Liver (tissue), 9 donors: ENCODE measurements around the gene MBP. TPM values are rescaled to one million over a fixed set of nuclear protein-coding genes. Genes with fewer than 3 reads are reported as not detected.

ENCODE experiments used
- DNase-seq: peaks from one replicate; pipeline ENCODE4 v3.0.0-alpha.2; 2017; ENCODE audit warnings: low spot score
- H3K27ac ChIP-seq, 2 donors: one replicate each; pipeline ENCODE4 v1.7.0; 2013; ENCODE audit warnings: inconsistent platforms in 2 of 2, low read length in 2 of 2, control low read depth in 1 of 2, low read depth in 1 of 2, mild to moderate bottlenecking in 1 of 2
- H3K27me3 ChIP-seq, 4 donors: one replicate each; pipeline versions ENCODE4 v1.6.1 to v1.7.0; 2013; ENCODE audit warnings: low read length in 3 of 4, inconsistent platforms in 1 of 4, mild to moderate bottlenecking in 1 of 4, moderate library complexity in 1 of 4; ENCODE audit not compliant: control insufficient read depth in 4 of 4, insufficient read depth in 4 of 4
- H3K36me3 ChIP-seq, 4 donors: one replicate each; pipeline versions ENCODE4 v1.6.1 to v1.7.0; 2013; ENCODE audit warnings: low read length in 3 of 4, mild to moderate bottlenecking in 3 of 4, low read depth in 1 of 4, moderate library complexity in 1 of 4; ENCODE audit not compliant: control insufficient read depth in 4 of 4, insufficient read depth in 3 of 4
- H3K4me1 ChIP-seq, 4 donors: one replicate each; pipeline versions ENCODE4 v1.6.1 to v1.7.0; 2013; ENCODE audit warnings: low read length in 3 of 4, mild to moderate bottlenecking in 3 of 4, moderate library complexity in 1 of 4; ENCODE audit not compliant: control insufficient read depth in 4 of 4, insufficient read depth in 4 of 4
- H3K4me3 ChIP-seq, 3 donors: one replicate each; pipeline versions ENCODE4 v1.6.1 to v1.7.0; 2013; ENCODE audit warnings: low read length in 3 of 3, control low read depth in 1 of 3, low read depth in 1 of 3, mild to moderate bottlenecking in 1 of 3
- H3K9ac ChIP-seq, 2 donors: one replicate each; pipeline ENCODE4 v1.7.0; 2013; ENCODE audit warnings: low read length in 2 of 2, mild to moderate bottlenecking in 2 of 2, moderate library complexity in 2 of 2, control low read depth in 1 of 2, low read depth in 1 of 2
- H3K9me3 ChIP-seq, 4 donors: one replicate each; pipeline versions ENCODE4 v1.6.1 to v1.7.0; 2013; ENCODE audit warnings: low read length in 3 of 4; ENCODE audit not compliant: control insufficient read depth in 4 of 4
- EGR1 ChIP-seq, 2 donors: IDR thresholded peaks; 2 replicates each; pipeline ENCODE4 v1.6.1; 2016 to 2018; ENCODE audit warnings: antibody characterized with exemption in 2 of 2, low read depth in 2 of 2
- GABPA ChIP-seq, 2 donors: IDR thresholded peaks in 1 of 2; conservative IDR thresholded peaks in 1 of 2; 2 replicates each; pipeline ENCODE4 v1.6.1; 2016; ENCODE audit warnings: antibody characterized with exemption in 2 of 2, mild to moderate bottlenecking in 1 of 2, moderate library complexity in 1 of 2
- HNF4G ChIP-seq: IDR thresholded peaks from 2 replicates; pipeline ENCODE4 v1.6.1; 2016; ENCODE audit warnings: antibody characterized with exemption
- NR2F2 ChIP-seq: IDR thresholded peaks from 2 replicates; pipeline ENCODE4 v1.6.1; 2016; ENCODE audit warnings: antibody characterized with exemption
- RAD21 ChIP-seq, 2 donors: IDR thresholded peaks; 2 replicates each; pipeline ENCODE4 v1.6.1; 2016; ENCODE audit warnings: antibody characterized with exemption in 2 of 2, mild to moderate bottlenecking in 2 of 2
- RXRA ChIP-seq, 2 donors: IDR thresholded peaks; 2 replicates each; pipeline ENCODE4 v1.6.1; 2017 to 2018; ENCODE audit warnings: antibody characterized with exemption in 2 of 2, mild to moderate bottlenecking in 1 of 2
- TAF1 ChIP-seq: conservative IDR thresholded peaks from 2 replicates; pipeline ENCODE4 v1.6.1; 2016; ENCODE audit warnings: antibody characterized with exemption, mild to moderate bottlenecking
- YY1 ChIP-seq: IDR thresholded peaks from 2 replicates; pipeline ENCODE4 v1.6.1; 2016; ENCODE audit warnings: antibody characterized with exemption, mild to moderate bottlenecking
- ZBTB33 ChIP-seq: IDR thresholded peaks from 2 replicates; pipeline ENCODE4 v1.6.1; 2016; ENCODE audit warnings: antibody characterized with exemption
- WGBS: extraction: QIAGEN DNeasy Blood & Tissue Kit; methylation state at CpG from one replicate; pipeline ENCODE4 v1.1.7; 2013; 5-methylcytosine and 5-hydroxymethylcytosine counted together
- polyA plus RNA-seq, 2 donors: library from polyadenylated mRNA; stranded (reverse) in 1 of 2; unstranded in 1 of 2; fragments of 200-250 nt in 1 of 2; fragments of >200 nt in 1 of 2; fragmentation: Nextera tagmentation in 1 of 2; extraction: Ambion mirVana in 1 of 2; gene quantifications; one replicate each; pipeline versions ENCODE4 v1.2.1 to v1.2.3, GENCODE V29; 2013 to 2015
- total RNA-seq, 2 donors: library from RNA; depleted of rRNA; stranded (reverse); fragments of >200 nt; gene quantifications; one replicate each; pipeline ENCODE4 v1.2.3, GENCODE V29; 2014
- TF ChIP-seq, protein P1 (sequence below): fragments of 150-350 bp; IDR thresholded peaks from 2 replicates; pipeline ENCODE4 v1.5.1; 2017; ENCODE audit warnings: improper control_type of control experiment, low read depth, low read length; ENCODE audit not compliant: missing input control
- TF ChIP-seq, protein P2 (sequence below): IDR thresholded peaks from 2 replicates; pipeline ENCODE4 v1.6.1; 2016; ENCODE audit warnings: antibody characterized with exemption
- TF ChIP-seq, protein P3 (sequence below): IDR thresholded peaks from 2 replicates; pipeline ENCODE4 v1.6.1; 2016; ENCODE audit warnings: antibody characterized with exemption
- donor health status: healthy.
- donor health status: healthy.
- donor health status: healthy.
- donor health status: healthy.
- donor health status: healthy.

Gene MBP
- total and polyA plus RNA-seq, 4 donors = 9.7 to 23.3 (median 17.7) TPM

GRCh38 chr18:76963936-76964335, 168.6 kb downstream of the MBP start:
- 82% methylated on average over 2 of the region's 2 CpGs for WGBS
- Histone ChIP-seq H3K36me3 (peaks cover 0 to 11% (median 6%) of the 10 kb centered on the region in 4 donors), H3K27me3 (no peaks in the 10 kb centered on the region), H3K27ac (no peak overlapping the region), H3K9me3 (no peaks in the 10 kb centered on the region), H3K4me1 (no peaks in the 10 kb centered on the region), H3K9ac (no peak overlapping the region), H3K4me3 (no peak overlapping the region)
- no peak for DNase-seq
- TF ChIP-seq YY1 (no peak), HNF4G (no peak), NR2F2 (no peak), EGR1 (IDR thresholded peaks at IDR 0.05; ENCODE audit: low read depth in 2 of 2) (no peak), RAD21 (IDR thresholded peaks at IDR 0.05) (no peak), RXRA (IDR thresholded peaks at IDR 0.05) (no peak), GABPA (IDR thresholded peaks at IDR 0.05 in 1 of 2, conservative IDR thresholded peaks at IDR 0.05 in 1 of 2) (no peak)
- TF ChIP-seq, protein P1, sequence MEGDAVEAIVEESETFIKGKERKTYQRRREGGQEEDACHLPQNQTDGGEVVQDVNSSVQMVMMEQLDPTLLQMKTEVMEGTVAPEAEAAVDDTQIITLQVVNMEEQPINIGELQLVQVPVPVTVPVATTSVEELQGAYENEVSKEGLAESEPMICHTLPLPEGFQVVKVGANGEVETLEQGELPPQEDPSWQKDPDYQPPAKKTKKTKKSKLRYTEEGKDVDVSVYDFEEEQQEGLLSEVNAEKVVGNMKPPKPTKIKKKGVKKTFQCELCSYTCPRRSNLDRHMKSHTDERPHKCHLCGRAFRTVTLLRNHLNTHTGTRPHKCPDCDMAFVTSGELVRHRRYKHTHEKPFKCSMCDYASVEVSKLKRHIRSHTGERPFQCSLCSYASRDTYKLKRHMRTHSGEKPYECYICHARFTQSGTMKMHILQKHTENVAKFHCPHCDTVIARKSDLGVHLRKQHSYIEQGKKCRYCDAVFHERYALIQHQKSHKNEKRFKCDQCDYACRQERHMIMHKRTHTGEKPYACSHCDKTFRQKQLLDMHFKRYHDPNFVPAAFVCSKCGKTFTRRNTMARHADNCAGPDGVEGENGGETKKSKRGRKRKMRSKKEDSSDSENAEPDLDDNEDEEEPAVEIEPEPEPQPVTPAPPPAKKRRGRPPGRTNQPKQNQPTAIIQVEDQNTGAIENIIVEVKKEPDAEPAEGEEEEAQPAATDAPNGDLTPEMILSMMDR = no peak

- Histone ChIP-seq H3K27ac (no peak overlapping the region), H3K27me3 (no peaks in the 10 kb centered on the region), H3K4me1 (peaks cover 0 to 1% (median under 1%) of the 10 kb centered on the region in 4 donors), H3K36me3 (peaks cover 2 to 7% (median 3%) of the 10 kb centered on the region in 4 donors), H3K4me3 (no peak overlapping the region), H3K9ac (no peak overlapping the region), H3K9me3 (no peaks in the 10 kb centered on the region)
- 96% methylated on average over 1 of the region's 1 CpG for WGBS
- TF ChIP-seq, protein P2, sequence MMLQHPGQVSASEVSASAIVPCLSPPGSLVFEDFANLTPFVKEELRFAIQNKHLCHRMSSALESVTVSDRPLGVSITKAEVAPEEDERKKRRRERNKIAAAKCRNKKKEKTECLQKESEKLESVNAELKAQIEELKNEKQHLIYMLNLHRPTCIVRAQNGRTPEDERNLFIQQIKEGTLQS = no peak
- no peak for TF ChIP-seq EGR1 (IDR thresholded peaks at IDR 0.05; ENCODE audit: low read depth in 2 of 2)
- TF ChIP-seq ZBTB33 = no peak
- no peak for DNase-seq
Measured at GRCh38 chr18:76962851-76963250, 169.7 kb downstream of the MBP start.

GRCh38 chr18:76960528-76961035, 172.0 kb downstream of the MBP start:
- H3K9me3 ChIP-seq = no peaks in the 10 kb centered on the region
- H3K36me3 ChIP-seq = peaks cover 2 to 7% (median 3%) of the 10 kb centered on the region in 4 donors
- DNase-seq = no peak
- WGBS = 96% methylated on average over 16 of the region's 16 CpGs
- no peak overlapping the region for H3K27ac ChIP-seq
- H3K4me1 ChIP-seq = peaks cover 1 to 23% (median 21%) of the 10 kb centered on the region in 4 donors
- H3K27me3 ChIP-seq = no peaks in the 10 kb centered on the region
- no peak overlapping the region for H3K9ac ChIP-seq
- TF ChIP-seq, protein P3, sequence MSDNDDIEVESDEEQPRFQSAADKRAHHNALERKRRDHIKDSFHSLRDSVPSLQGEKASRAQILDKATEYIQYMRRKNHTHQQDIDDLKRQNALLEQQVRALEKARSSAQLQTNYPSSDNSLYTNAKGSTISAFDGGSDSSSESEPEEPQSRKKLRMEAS = no peak
- TF ChIP-seq, protein P2 = no peak
- TF ChIP-seq TAF1 = no peak
- TF ChIP-seq YY1 = no peak
- no peak for TF ChIP-seq RAD21 (IDR thresholded peaks at IDR 0.05)
- TF ChIP-seq ZBTB33 = no peak
- no peak for TF ChIP-seq GABPA (IDR thresholded peaks at IDR 0.05 in 1 of 2, conservative IDR thresholded peaks at IDR 0.05 in 1 of 2)
- TF ChIP-seq NR2F2 = no peak
- no peak overlapping the region for H3K4me3 ChIP-seq
